NCI-H526 treated with DMSO at 0.1 percent for 48 hours (cell line): ENCODE results near the gene NECAB3.

Experiments used
- DNase-seq: peaks from one replicate; lab custom pipeline; 2025; lab: John Stamatoyannopoulos, UW

NECAB3 gene

DNA sequence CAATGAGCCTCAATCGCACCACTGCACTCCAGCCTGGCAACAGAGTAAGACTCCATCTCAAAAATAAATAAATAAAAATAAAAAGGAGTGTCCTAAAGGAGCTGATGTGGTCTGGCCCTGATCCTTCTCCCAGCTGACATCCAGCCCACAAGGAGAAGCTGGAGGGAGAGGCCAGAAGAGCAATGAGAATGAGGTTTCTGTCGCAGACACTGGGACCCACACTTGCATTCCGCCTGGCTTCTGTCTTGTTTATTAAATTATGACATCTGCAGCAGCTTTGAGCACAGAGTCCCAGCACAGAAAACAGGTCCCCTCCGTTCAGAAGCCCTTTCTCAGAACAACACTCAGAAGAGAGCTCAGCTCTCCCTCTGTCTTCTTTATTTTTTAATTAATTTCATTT, 22.2 kb upstream of the NECAB3 start:
- no peak for DNase-seq

DNA sequence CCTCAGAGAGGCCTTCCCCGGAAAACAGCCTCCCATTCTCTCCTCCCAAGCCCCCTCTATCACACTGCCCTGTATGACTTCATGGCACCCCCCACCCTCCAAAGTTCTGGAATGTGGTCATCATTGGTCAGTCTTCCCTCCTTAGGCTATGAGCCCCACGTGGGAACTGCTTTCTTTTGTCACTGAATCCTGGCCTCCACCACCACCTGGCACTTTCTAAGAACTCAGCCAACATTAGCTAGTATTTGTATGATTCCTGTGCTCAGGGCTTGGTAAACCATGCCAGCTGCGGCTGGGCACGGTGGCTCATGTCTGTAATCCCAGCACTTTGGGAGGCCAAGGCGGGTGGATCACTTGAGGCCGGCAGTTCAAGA, 20.4 kb upstream of the NECAB3 start:
- DNase-seq: no peak

- no peak for DNase-seq
Measured at GRCh38 chr20:33693741-33694638, 19.8 kb upstream of the NECAB3 start.

DNA sequence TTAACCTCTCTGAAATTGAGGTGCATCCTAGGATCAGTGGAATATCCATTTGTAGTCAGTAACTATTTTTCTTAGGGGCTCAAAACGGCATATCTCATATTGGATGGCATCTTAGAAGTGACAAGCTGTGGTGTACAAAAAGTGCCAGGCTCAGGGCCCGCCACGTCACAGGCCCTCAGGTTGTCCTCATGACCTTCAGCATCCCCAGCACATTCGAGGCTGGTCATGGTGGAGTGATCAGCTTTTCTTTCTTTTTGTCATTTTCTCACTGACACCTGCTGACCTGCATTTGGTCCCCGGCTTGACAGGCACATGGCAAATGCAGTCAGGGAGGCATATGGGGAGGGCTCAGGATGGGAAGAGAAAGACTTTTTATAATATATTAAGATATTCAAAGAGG, 19.1 kb upstream of the NECAB3 start:
- no peak for DNase-seq

DNA sequence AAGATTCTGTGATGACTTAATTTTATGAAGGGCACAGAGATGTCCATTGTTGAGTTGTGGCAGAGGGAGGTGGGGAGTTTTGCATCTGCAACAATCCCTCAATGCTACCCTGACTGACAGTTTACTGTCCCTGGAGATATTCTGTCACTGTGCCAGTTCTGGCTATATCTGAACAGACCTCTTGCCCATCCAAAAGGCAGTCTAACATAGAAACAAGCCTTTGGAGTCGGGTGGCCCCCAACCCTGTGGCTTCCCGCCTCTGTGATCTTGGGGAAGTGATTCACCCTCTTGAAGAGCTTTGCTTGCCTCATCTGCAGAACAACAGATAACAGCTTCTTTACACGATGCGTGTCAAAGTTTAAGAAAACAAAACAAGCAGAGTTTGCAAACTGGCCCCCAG, 15.7 kb upstream of the NECAB3 start:
- no peak for DNase-seq

- no peak for DNase-seq
Measured at GRCh38 chr20:33689493-33689892, 15.3 kb upstream of the NECAB3 start.

GRCh38 chr20:33688938-33689424, 14.8 kb upstream of the NECAB3 start:
- DNase-seq: no peak

DNA sequence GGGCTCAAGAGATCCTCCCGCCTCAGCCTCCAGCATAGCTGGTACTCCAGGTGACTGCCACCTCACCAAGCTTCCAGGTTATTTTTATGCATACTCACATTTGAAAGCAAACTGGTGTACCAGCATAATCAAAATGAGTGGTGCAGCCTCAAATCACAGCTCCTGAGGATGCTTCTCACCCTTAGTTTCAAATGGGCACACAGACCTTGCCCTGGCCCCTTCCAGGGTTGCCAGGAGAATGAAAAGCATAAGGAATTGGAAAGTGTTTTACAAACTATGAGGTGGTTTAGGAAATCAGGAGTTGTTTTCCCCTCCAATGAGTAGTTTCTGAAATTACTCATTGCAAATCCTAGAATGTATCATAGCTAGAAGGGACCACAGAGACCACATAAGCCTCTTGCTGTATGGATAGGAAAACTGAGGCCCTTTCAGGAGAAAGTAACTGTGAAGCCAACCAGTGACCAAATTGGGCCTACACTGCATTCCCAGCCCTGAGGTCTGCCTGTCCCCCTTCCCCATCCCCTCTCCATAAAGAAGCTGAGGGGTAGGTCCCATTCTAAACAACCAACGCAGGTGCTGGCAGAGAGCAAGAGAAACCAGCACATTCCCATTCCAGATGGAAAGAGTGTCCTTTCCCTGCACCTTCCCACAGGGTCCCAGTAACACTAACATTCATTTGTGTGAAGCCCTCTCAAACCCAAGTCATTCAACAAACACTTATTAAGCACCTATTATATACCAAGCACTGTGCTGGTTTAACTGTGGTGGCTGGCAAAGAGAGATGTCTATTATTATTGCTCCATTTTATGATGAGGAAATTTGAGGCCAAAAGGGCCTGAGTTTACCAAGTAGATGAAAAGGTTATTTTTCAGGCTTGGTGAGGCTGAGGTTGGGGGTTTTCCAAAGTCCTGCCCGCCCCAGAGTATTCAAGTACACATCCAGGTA, 14.0 kb upstream of the NECAB3 start:
- no peak for DNase-seq

- no peak for DNase-seq
Measured at GRCh38 chr20:33687370-33687915, 13.2 kb upstream of the NECAB3 start.

DNA sequence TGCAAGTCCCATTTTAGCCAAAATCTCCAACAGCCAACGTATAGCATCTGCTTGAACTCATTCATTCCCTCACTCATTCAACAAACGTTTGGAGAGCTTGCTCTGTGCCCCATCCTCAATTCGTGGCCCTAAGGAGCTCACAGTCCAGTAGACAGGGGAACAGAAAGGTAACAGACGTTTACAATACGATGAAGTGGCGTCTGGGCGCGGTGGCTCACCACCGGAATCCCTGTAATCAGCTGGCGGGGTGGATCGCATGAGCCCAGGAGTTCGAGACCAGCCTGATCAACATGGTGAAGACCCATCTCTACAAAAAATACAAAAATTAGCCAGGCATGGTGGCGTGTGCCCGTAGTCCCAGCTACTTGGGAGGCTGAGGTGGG, 12.7 kb upstream of the NECAB3 start:
- no peak for DNase-seq

DNA sequence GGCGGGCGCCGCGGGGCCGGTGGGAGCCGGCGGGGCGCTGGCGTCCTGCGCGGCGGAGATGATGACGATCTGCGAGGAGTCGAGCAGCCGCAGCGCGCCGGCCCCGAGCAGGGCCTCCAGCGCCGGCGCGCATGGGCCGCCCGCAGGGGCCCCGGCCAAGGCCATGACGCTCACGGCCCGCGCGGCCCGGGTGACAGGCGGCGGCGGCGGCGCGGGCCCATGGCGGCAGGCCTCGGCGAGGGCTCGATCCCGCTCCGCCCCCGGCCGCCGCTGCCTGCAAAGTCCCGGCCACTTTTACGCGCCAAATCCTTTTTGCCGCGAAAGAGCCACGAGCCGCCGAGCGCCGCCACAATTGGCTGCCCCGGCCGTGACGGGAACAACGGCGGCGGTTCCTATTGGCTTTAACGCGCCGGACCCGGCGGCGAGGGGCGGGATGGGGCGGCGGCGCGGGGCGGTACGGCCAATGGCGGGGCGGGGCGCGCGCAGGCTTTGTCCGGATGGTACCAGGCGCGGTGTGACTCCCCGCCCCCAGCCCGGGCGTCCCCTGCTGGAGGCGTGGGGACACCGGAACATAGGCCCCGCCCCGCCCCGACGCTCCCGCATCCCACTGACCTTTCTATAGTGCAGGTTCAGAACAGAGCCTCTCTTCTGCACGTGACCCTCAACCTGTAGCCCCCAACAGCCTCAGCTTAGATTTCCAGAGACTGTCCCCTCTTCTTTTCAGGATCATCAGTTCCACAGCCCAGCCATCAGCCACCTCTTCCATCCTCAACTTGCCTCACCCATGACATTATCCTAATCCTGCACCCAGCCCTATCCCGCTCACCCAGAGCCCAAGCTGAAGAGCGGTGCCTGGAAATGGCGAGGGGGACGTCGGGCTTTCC, 12.1 kb upstream of the NECAB3 start, which contains the start of gene E2F1:
Gene E2F1 (minus strand): TSS at position 286 of the 884 bp plus-strand sequence. CDS start 121 bp downstream, at position 165.
- DNase-seq: peak; percentile 95

GRCh38 chr20:33685328-33686099, 11.3 kb upstream of the NECAB3 start:
- DNase-seq: peak; percentile 71

GRCh38 chr20:33684533-33685327, 10.5 kb upstream of the NECAB3 start:
- no peak for DNase-seq

DNA sequence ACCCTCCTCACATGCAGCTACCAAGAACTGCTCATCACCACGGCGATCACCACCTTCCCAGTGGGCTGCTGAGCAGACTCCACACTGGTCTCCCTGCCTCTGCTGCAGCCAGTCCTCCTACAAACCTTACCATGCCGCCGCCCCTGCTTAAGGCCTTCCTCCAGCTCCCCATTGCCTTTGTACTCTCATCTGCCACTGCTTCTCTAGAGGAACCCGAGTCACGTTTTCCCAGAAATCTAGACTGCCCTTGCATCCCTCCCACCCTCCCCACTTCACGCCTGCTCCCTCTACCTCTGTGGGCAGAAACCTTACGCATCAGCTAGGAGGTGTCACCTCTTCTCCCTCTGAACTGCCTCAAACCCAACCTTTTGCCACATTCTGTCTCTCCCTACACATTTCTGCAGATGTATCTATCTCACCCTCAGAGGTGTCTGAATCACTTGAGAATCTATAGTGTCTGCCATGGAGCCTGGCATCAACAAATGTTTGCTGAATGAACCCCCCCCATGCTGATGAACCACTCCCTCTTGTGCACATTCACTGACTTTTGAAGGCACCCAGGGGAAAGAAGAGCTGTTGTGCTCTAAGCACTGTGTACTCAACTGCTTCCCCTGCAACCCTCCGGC, 7.6 kb upstream of the NECAB3 start:
- DNase-seq: no peak

GRCh38 chr20:33681288-33681687, 7.1 kb upstream of the NECAB3 start:
- no peak for DNase-seq

DNA sequence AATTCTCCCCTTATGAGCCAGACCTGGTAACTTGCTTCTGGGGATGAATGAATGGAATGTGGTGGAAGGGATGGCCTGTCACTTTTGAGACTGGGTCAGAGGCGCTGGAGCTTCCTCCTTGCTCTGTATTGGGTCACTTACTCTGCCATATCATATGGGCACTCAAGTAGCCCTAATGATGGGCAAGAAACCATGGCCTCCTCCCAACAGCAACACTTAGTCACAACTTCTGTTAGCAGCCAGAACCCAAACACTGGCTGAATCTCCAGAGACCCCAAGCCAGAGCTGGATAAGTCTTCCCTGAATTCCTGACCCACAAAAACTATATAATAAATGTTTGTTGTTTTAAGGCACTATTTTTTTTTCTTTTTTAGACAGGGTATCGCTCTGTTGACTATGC, 6.5 kb upstream of the NECAB3 start:
- DNase-seq: no peak

- no peak for DNase-seq
Measured at GRCh38 chr20:33679758-33680485, 5.7 kb upstream of the NECAB3 start.

GRCh38 chr20:33677991-33678702, 3.9 kb upstream of the NECAB3 start:
- DNase-seq: no peak
